Right lobe of liver (tissue), 6 donors: ENCODE data around the gene TRIM24. TPM values are rescaled to one million over a fixed set of nuclear protein-coding genes. Genes with fewer than 3 reads are reported as not detected.

Experiments
- ATAC-seq, 4 donors: fragments of 200-7000 bp; cut with Tn5 transposase; one replicate each; pipeline ENCODE4 v1.9.1; 2020; ENCODE audit warnings: mild to moderate bottlenecking in 4 of 4, moderate library complexity in 4 of 4
- DNase-seq, 3 donors: peaks; one replicate each; pipeline ENCODE4 v3.0.0-alpha.2; 2020
- H3K27ac ChIP-seq, 3 donors: fragments of 200-600 bp; one replicate each; pipeline ENCODE4 v1.8.0; 2022
- H3K27me3 ChIP-seq, 2 donors: fragments of 200-600 bp; one replicate each; pipeline ENCODE4 v1.8.0; 2022
- H3K36me3 ChIP-seq, 4 donors: fragments of 200-600 bp; sonication (generic) in 1 of 4; one replicate each; pipeline versions ENCODE4 v1.5.1 to v1.8.0; 2017 to 2022; ENCODE audit warnings: control low read depth in 1 of 4
- H3K4me1 ChIP-seq, 4 donors: fragments of 200-600 bp; sonication (generic) in 1 of 4; one replicate each; pipeline versions ENCODE4 v1.5.1 to v1.8.0; 2017 to 2022; ENCODE audit warnings: control low read depth in 1 of 4
- H3K4me3 ChIP-seq, 3 donors: fragments of 200-600 bp; one replicate each; pipeline ENCODE4 v1.8.0; 2022
- H3K9me3 ChIP-seq, 4 donors: fragments of 200-600 bp; sonication (generic) in 1 of 4; one replicate each; pipeline versions ENCODE4 v1.5.1 to v1.8.0; 2017 to 2022; ENCODE audit warnings: control low read depth in 1 of 4
- CTCF ChIP-seq, 4 donors: fragments of 200-600 bp in 3 of 4; fragments of 450-650 bp in 1 of 4; IDR thresholded peaks; one replicate each; pipeline versions ENCODE4 v1.5.1 to v1.8.0; 2016 to 2022; ENCODE audit warnings: antibody characterized with exemption in 4 of 4, mild to moderate bottlenecking in 2 of 4
- POLR2A ChIP-seq: fragments of 450-650 bp; IDR thresholded peaks from one replicate; pipeline ENCODE4 v1.6.1; 2017; ENCODE audit warnings: antibody characterized with exemption, mild to moderate bottlenecking
- WGBS: methylation state at CpG from one replicate; pipeline ENCODE4 v1.1.6; 2018; ENCODE audit warnings: low coverage, low lambda C conversion rate; ENCODE audit not compliant: insufficient coverage; ENCODE audit errors: missing lambda C conversion rate; 5-methylcytosine and 5-hydroxymethylcytosine counted together
- intact Hi-C, 2 donors: fragments of 100-400 bp; cut with DNase I; formaldehyde crosslinking; loops; one replicate each; pipeline versions ENCODE4 v1.11.2 to v1.14.1; 2022
- total RNA-seq, 6 experiments: library from RNA; depleted of rRNA in 2 of 6; stranded (reverse); fragments of >200 nt in 2 of 6; fragmentation: NEBNext Ultra II Directional in 3 of 6; extraction: Animal tissue kit (Norgen Biotek cat#: 25700) in 3 of 6; gene quantifications; one replicate each; pipeline versions ENCODE4 v1.1.0 to v1.2.4, GENCODE V29; 2016 to 2023
- donor health status: DM: no; HTN: yes; CAD: no.
- donor health status: DM: no; HTN: no; CAD: no.
- donor health status: DM: no; HTN: no; CAD: no.
- donor health status: DM: no; HTN: yes; CAD: no.
- donor health status: DM: no; HTN: yes; CAD: no.

The TRIM24 gene
- total RNA-seq, 6 experiments from 2014 or later: 14.5 to 18.9 (median 16.5) TPM

- DNase-seq: no peak
- Histone ChIP-seq H3K4me1 (no peaks in the 10 kb centered on the region), H3K36me3 (no peaks in the 10 kb centered on the region), H3K9me3 (peaks cover 0 to 10% (median 0%) of the 10 kb centered on the region in 4 donors), H3K27me3 (no peaks in the 10 kb centered on the region), H3K27ac (no peak overlapping the region), H3K4me3 (no peak overlapping the region)
- TF ChIP-seq CTCF (IDR thresholded peaks at IDR 0.05) (no peak), POLR2A (no peak)
- WGBS: 70% methylated on average over 2 of the region's 2 CpGs
- intact Hi-C loops: no loop called here
- ATAC-seq: no peak
Measured at GRCh38 chr7:138434597-138435019, 25.5 kb upstream of the TRIM24 start.

- ATAC-seq: no peak
Measured at GRCh38 chr7:138435231-138435919, 24.7 kb upstream of the TRIM24 start.

GRCh38 chr7:138436388-138436787, 23.7 kb upstream of the TRIM24 start:
- H3K4me3 ChIP-seq: no peak overlapping the region
- no peaks in the 10 kb centered on the region for H3K9me3 ChIP-seq
- no peaks in the 10 kb centered on the region for H3K36me3 ChIP-seq
- intact Hi-C loops: no loop called here
- no peaks in the 10 kb centered on the region for H3K27me3 ChIP-seq
- no peak for TF ChIP-seq POLR2A
- TF ChIP-seq CTCF (IDR thresholded peaks at IDR 0.05): no peak
- no peaks in the 10 kb centered on the region for H3K4me1 ChIP-seq
- no peak for DNase-seq
- H3K27ac ChIP-seq: no peak overlapping the region
- 70% methylated on average over 2 of the region's 2 CpGs for WGBS
- no peak for ATAC-seq

More at GRCh38 chr7:138435231-138435919, 24.7 kb upstream of the TRIM24 start:
- no peak overlapping the region for H3K4me3 ChIP-seq
- intact Hi-C loops: no loop called here
- no peaks in the 10 kb centered on the region for H3K27me3 ChIP-seq
- no peaks in the 10 kb centered on the region for H3K36me3 ChIP-seq
- no peak for DNase-seq
- no peaks in the 10 kb centered on the region for H3K4me1 ChIP-seq
- TF ChIP-seq CTCF (IDR thresholded peaks at IDR 0.05) (no peak), POLR2A (no peak)
- no peak overlapping the region for H3K27ac ChIP-seq
- H3K9me3 ChIP-seq: peaks cover 0 to 2% (median 0%) of the 10 kb centered on the region in 4 donors
- WGBS: 86% methylated on average over 10 of the region's 10 CpGs

GRCh38 chr7:138440460-138440859, 19.6 kb upstream of the TRIM24 start:
- ATAC-seq: no peak
- Histone ChIP-seq H3K27me3 (no peaks in the 10 kb centered on the region), H3K4me1 (no peaks in the 10 kb centered on the region), H3K36me3 (no peaks in the 10 kb centered on the region), H3K27ac (no peak overlapping the region), H3K9me3 (no peaks in the 10 kb centered on the region), H3K4me3 (no peak overlapping the region)
- TF ChIP-seq POLR2A (no peak), CTCF (IDR thresholded peaks at IDR 0.05) (no peak)
- DNase-seq: no peak
- intact Hi-C loops: no loop called here
- WGBS: 100% methylated on average over 2 of the region's 17 CpGs
